MCF 10A (cell line): ENCODE data around the gene ZNF778. TPM values are rescaled to one million over a fixed set of nuclear protein-coding genes. Genes with fewer than 3 reads are reported as not detected.

ENCODE experiments used
- BruUV-seq: library from RNA; stranded (reverse); fragments of 400-500 nt; replicated peaks from 2 replicates; lab custom pipeline; 2021; lab: Mats Ljungman, UMichigan
- CTCF ChIA-PET: fragments of 300-600 bp; sonication (Branson Sonifier 250); formaldehyde crosslinking; extraction: SDS; loops from one replicate; lab custom pipeline; 2021; ENCODE audit warnings: antibody characterized with exemption, inconsistent platforms; lab: Yijun Ruan, JAX
- POLR2A ChIA-PET: fragments of 300-600, 350-650 bp; sonication (Branson Sonifier 250); formaldehyde crosslinking; extraction: SDS; loops from one replicate; lab custom pipeline; 2020; ENCODE audit warnings: antibody characterized with exemption, inconsistent platforms; lab: Yijun Ruan, JAX
- DNase-seq: peaks from one replicate; pipeline ENCODE4 v3.0.0-alpha.2; 2018; ENCODE audit not compliant: unreplicated experiment
- H3K27ac Mint-ChIP-seq: one replicate; pipeline ENCODE4 v1.8.0; 2022; ENCODE audit warnings: mild to moderate bottlenecking, low read depth, mixed read lengths; ENCODE audit not compliant: unreplicated experiment
- H3K27me3 Mint-ChIP-seq: one replicate; pipeline ENCODE4 v1.8.0; 2022; ENCODE audit warnings: mixed read lengths; ENCODE audit not compliant: insufficient read depth, unreplicated experiment
- H3K36me3 Mint-ChIP-seq: one replicate; pipeline ENCODE4 v1.8.0; 2022; ENCODE audit warnings: mild to moderate bottlenecking, moderate library complexity, mixed read lengths; ENCODE audit not compliant: insufficient read depth, unreplicated experiment
- H3K4me1 Mint-ChIP-seq: one replicate; pipeline ENCODE4 v1.8.0; 2022; ENCODE audit warnings: mixed read lengths; ENCODE audit not compliant: insufficient read depth, unreplicated experiment
- H3K4me3 Mint-ChIP-seq: one replicate; pipeline ENCODE4 v1.8.0; 2022; ENCODE audit warnings: mild to moderate bottlenecking, moderate library complexity, mixed read lengths; ENCODE audit not compliant: unreplicated experiment
- H3K9me3 Mint-ChIP-seq: one replicate; pipeline ENCODE4 v1.8.0; 2022; ENCODE audit warnings: mixed read lengths; ENCODE audit not compliant: unreplicated experiment
- intact Hi-C: fragments of 100-400 bp; cut with micrococcal nuclease; formaldehyde crosslinking; loops from 2 replicates; pipeline ENCODE4 v1.14.1; 2022
- total RNA-seq: library from RNA; stranded (reverse); gene quantifications from 2 replicates; pipeline ENCODE4 v1.2.3, GENCODE V29; 2022
- TF ChIP-seq, protein P1 (sequence below): fragments of 200-600 bp; IDR thresholded peaks from one replicate; pipeline ENCODE4 v1.8.0; 2022; ENCODE audit warnings: antibody characterized with exemption, mild to moderate bottlenecking; ENCODE audit not compliant: unreplicated experiment

ZNF778 gene
- total RNA-seq, 1 experiment from 2014 or later: 15.8 TPM

DNA sequence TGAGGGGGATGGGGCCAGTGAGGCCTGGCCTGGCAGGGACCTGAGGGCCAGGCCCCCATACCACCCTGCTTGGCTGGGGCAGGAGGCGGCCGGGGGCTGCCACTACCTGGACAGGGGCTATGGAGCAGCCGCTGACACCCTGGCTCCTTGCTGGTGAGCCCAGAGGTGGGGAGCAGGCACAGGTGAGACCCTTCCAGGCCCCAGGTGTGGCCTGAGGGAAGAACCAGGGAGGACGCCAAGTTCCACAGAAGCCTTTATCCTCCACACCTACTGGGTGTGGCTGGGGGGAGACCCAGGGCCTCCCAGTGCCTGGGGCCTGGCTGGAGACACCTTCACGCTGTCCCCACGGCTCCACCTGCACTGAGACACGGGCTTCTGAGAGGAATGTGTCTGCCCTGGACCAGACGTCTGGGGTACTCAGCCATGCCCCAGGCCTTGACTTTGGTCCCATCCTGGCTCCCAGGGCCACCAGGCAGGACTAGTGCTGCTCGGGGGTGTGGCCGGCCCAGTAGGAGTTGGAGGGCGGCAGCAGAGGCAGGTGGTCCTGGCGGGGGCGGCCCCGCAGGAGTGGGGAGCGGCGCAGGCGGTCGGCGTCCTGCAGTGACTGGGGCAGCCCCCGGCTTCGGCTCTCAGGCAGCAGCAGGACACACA lies 21.9 kb upstream of the ZNF778 start:
- Mint-ChIP-seq H3K9me3 (no peaks in the 10 kb centered on the region), H3K27ac (no peak overlapping the region), H3K27me3 (no peaks in the 10 kb centered on the region), H3K4me1 (no peaks in the 10 kb centered on the region), H3K4me3 (no peak overlapping the region), H3K36me3 (peaks cover 4% of the 10 kb centered on the region)
- POLR2A ChIA-PET: no interaction called here
- TF ChIP-seq, protein P1, sequence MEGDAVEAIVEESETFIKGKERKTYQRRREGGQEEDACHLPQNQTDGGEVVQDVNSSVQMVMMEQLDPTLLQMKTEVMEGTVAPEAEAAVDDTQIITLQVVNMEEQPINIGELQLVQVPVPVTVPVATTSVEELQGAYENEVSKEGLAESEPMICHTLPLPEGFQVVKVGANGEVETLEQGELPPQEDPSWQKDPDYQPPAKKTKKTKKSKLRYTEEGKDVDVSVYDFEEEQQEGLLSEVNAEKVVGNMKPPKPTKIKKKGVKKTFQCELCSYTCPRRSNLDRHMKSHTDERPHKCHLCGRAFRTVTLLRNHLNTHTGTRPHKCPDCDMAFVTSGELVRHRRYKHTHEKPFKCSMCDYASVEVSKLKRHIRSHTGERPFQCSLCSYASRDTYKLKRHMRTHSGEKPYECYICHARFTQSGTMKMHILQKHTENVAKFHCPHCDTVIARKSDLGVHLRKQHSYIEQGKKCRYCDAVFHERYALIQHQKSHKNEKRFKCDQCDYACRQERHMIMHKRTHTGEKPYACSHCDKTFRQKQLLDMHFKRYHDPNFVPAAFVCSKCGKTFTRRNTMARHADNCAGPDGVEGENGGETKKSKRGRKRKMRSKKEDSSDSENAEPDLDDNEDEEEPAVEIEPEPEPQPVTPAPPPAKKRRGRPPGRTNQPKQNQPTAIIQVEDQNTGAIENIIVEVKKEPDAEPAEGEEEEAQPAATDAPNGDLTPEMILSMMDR: no peak
- intact Hi-C loops: no loop called here
- CTCF ChIA-PET: no interaction called here
- no TSS peak for BruUV-seq
- DNase-seq: no peak

DNA sequence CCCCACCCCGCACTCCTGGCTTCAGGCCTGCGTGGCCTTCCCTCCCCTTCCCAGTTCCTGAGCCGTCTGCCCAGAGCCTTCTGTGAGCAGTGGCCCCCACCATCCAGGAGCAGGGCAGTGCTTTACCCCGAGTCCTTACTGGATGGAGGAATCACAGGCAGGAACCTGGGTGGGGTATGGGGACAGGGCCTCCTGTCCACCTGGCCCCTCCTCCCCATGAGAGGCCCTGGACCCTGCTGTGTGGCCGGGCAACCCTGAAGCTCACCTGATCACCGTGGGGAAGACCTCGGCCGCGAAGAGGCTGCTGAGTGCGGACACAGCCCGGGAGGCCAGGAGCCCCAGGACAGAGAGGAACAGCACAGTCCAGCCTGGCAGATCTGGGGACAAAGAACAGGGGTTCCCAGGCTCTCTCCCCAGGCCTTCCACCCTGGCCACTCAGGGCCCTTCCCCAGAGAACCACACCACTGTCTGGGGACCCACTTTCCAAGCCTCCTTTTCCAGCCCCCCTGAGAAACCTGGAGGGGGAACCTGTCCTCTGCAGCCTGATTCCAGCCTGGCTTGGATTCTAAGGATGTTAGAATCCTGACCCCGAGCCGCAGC lies 20.4 kb upstream of the ZNF778 start:
- intact Hi-C loops: no loop called here

DNA sequence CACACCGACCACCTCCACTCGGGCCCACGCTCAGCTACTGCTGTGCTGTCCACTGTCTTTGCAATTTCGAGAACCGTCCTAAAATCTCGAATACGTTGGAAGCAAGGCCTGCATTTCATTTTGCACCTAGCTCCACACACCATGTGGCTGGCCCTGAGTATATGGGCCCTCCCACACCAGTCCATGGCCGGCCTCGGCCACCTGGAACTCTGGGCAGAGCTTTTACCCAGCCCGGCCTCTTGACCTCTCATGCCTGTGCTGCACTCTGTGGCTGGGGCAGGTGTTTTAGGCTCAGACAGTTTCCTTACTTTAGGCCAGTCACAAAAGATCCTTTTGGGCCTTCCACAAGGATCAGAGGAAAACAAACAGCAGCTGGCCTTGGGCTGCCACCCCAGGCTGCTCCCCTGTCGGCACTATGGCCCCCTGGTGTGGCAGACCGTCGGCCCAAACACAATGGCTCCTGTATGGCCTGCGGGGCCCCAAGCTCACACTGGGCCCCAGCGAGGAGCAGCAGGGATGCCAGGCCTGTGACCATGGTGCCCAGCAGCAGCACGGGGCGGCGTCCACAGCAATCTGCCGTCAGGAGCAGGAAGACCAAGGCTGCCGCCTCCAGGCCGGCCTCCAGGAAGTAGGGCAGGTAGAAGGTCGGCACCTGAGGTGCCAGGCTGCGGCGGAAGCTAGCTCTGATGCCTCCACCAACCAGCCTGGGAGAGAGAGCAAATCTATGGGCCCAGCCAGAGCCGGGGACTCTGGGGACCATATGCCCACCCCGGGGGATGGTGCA lies 19.7 kb upstream of the ZNF778 start:
- H3K4me3 Mint-ChIP-seq: no peak overlapping the region
- intact Hi-C loops: no loop called here
- no TSS peak for BruUV-seq
- no peaks in the 10 kb centered on the region for H3K9me3 Mint-ChIP-seq
- DNase-seq: no peak
- CTCF ChIA-PET: no interaction called here
- peaks cover 7% of the 10 kb centered on the region for H3K27me3 Mint-ChIP-seq
- TF ChIP-seq, protein P1: no peak
- peaks cover 4% of the 10 kb centered on the region for H3K36me3 Mint-ChIP-seq
- POLR2A ChIA-PET: interaction anchor here (0.7 kb wide), 1 partner anchor 22 kb away, joined by 3 read pairs; no protein-coding TSS in a partner anchor
- H3K4me1 Mint-ChIP-seq: no peaks in the 10 kb centered on the region
- H3K27ac Mint-ChIP-seq: no peak overlapping the region

More for the DNA sequence above, 20.4 kb upstream of the ZNF778 start:
- H3K27me3 Mint-ChIP-seq: peaks cover under 1% of the 10 kb centered on the region
- H3K4me3 Mint-ChIP-seq: no peak overlapping the region
- TF ChIP-seq, protein P1: no peak
- POLR2A ChIA-PET: interaction anchor here (0.7 kb wide), 1 partner anchor 23 kb away, joined by 3 read pairs; no protein-coding TSS in a partner anchor
- no peak overlapping the region for H3K27ac Mint-ChIP-seq
- H3K4me1 Mint-ChIP-seq: no peaks in the 10 kb centered on the region
- H3K36me3 Mint-ChIP-seq: peaks cover 4% of the 10 kb centered on the region
- CTCF ChIA-PET: no interaction called here
- H3K9me3 Mint-ChIP-seq: no peaks in the 10 kb centered on the region
- BruUV-seq: no TSS peak
- no peak for DNase-seq
